ENCODE data around the gene UNC50.
"Not testable (repeated sequence)": the region's sequence is repeated elsewhere in the genome, so short reads cannot be mapped to it uniquely, and the experiment has no call there.

Gene UNC50

GRCh38 chr2:98608962-98609604 lies 694 bp downstream of the UNC50 start:
- DNase-seq (ENCODE audit: low read depth, low spot score) = no peak

- no peak for DNase-seq (ENCODE audit: low read depth, low spot score)
Measured at GRCh38 chr2:98614024-98614739, 5.8 kb downstream of the UNC50 start.

GRCh38 chr2:98615481-98615880 lies 7.1 kb downstream of the UNC50 start:
- no peak for DNase-seq (ENCODE audit: low read depth, low spot score)

- DNase-seq (ENCODE audit: low read depth, low spot score) = no peak
Measured at GRCh38 chr2:98617149-98617548, 8.8 kb downstream of the UNC50 start.

GRCh38 chr2:98623657-98624056 lies 15.3 kb downstream of the UNC50 start:
- no peak for DNase-seq (ENCODE audit: low read depth, low spot score)

GRCh38 chr2:98632351-98632750 lies 24.0 kb downstream of the UNC50 start:
- no peak for DNase-seq (ENCODE audit: low read depth, low spot score)

GRCh38 chr2:98634406-98635092 lies 26.2 kb downstream of the UNC50 start:
- DNase-seq (ENCODE audit: low read depth, low spot score) = no peak

GRCh38 chr2:98637401-98638147 lies 29.2 kb downstream of the UNC50 start:
- DNase-seq (ENCODE audit: low read depth, low spot score) = no peak

GRCh38 chr2:98643496-98644100 lies 35.2 kb downstream of the UNC50 start:
- DNase-seq (ENCODE audit: low read depth, low spot score) = no peak

- DNase-seq (ENCODE audit: low read depth, low spot score) = no peak
Measured at GRCh38 chr2:98647636-98648035, 39.2 kb downstream of the UNC50 start.

- DNase-seq (ENCODE audit: low read depth, low spot score) = no peak
Measured at GRCh38 chr2:98648451-98648850, 40.1 kb downstream of the UNC50 start.

- peak; percentile 64 for DNase-seq (ENCODE audit: low read depth, low spot score)
Measured at GRCh38 chr2:98649135-98649991, 41.0 kb downstream of the UNC50 start.

GRCh38 chr2:98649992-98650375 lies 41.6 kb downstream of the UNC50 start:
- DNase-seq (ENCODE audit: low read depth, low spot score) = no peak

GRCh38 chr2:98650998-98651397 lies 42.6 kb downstream of the UNC50 start:
- DNase-seq (ENCODE audit: low read depth, low spot score) = no peak

- DNase-seq (ENCODE audit: low read depth, low spot score) = no peak
Measured at GRCh38 chr2:98654699-98655495, 46.5 kb downstream of the UNC50 start.

- DNase-seq (ENCODE audit: low read depth, low spot score) = no peak
Measured at GRCh38 chr2:98656800-98657199, 48.4 kb downstream of the UNC50 start.

GRCh38 chr2:98658816-98659490 lies 50.6 kb downstream of the UNC50 start:
- DNase-seq (ENCODE audit: low read depth, low spot score) = no peak

- DNase-seq (ENCODE audit: low read depth, low spot score) = not testable (repeated sequence)
Measured at GRCh38 chr2:98659491-98659840, 51.1 kb downstream of the UNC50 start.

GRCh38 chr2:98663511-98664090 lies 55.2 kb downstream of the UNC50 start:
- no peak for DNase-seq (ENCODE audit: low read depth, low spot score)
